Medulla oblongata (tissue), 1 donor: Measurements from ENCODE around the gene NNT.
A peak's percentile ranks its signal among the peaks of the same experiment; 100 is the strongest.
"Not testable (repeated sequence)": the region's sequence is repeated elsewhere in the genome, so short reads cannot be mapped to it uniquely, and the experiment has no call there.

Experiments used
- DNase-seq: peaks from one replicate; pipeline ENCODE4 v3.0.0-alpha.2; 2015; ENCODE audit errors: extremely low spot score

Gene NNT

GRCh38 chr5:43582082-43583005 is 20.6 kb upstream of the NNT start:
- no peak for DNase-seq

DNA sequence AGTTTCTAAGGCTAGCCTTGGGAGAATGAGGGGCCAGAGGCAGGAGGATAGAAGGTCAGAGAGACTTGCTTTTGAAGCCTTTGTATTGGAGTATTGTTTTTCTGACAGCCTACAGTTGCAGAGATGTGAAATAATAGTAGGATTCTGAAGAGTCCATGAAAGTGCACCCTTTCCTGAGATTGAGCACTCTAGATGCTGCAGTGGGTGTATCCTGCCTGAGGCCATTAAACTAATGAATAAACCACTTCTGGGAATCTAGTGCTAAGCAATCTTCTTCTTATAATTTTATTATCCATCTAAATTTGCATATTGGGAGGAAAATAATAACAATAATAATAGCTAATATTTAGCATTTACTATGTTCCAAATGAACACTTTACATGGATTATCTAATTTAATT is 19.3 kb upstream of the NNT start:
- DNase-seq, result no peak

GRCh38 chr5:43584166-43584699 is 18.7 kb upstream of the NNT start:
- no peak for DNase-seq

DNA sequence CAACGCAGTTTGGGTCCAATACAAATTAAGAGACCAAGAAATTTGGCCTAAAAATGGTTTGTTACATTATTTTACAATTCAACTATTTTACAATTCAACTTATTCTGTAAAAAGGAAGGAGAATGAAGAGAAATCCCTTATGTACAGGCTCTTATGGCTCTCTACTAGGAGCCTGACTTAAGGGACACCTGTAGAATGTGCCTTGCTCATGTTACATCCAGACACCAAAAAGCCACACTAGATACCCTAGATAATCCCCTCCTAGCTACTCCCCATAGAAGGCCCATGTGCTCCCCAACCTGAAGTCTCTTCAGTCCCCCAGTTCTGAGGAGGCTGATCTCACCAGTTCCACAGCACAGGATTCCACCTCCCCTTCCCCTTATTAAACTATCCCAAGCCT is 14.1 kb upstream of the NNT start:
- DNase-seq, result no peak

DNA sequence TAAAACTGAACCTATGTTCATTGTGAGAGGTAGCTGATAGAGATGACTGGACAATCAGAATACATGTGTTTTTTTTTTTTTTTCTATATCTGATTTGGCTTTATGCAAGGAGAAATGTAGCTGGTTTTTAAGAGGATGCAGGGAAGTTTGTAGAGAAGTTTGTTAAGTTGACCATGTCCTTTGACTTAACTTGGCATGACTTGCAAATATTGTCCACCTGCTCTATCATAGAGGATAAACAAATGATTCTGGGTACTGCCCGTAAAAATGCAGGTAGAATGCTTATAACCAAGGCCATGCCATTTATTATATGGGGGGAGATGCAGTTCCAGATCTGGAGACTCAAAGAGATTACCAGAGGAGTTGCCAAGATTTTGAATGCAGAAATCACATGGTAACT is 13.7 kb upstream of the NNT start:
- DNase-seq, result no peak

DNA sequence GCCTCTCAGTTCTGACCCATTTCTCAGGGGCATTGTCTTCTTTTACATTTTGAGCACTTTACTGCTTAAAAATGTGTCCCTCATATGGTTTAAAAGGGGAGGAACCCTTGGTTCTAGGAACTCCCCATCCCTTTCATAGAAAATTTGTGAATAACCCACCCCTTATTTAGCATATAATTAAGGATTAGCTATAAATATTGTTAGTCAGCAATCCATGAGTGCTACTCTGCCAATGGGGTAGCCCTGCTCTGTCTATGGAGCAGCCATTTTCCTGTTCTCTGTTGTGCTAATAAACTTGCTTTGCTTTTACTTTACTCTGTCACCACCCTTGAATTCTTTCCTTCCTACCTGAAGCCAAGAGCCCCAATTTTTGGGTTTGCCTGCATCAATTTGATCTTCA is 12.3 kb upstream of the NNT start:
- no peak for DNase-seq

GRCh38 chr5:43592363-43592762 is 10.6 kb upstream of the NNT start:
- DNase-seq, result no peak

DNA sequence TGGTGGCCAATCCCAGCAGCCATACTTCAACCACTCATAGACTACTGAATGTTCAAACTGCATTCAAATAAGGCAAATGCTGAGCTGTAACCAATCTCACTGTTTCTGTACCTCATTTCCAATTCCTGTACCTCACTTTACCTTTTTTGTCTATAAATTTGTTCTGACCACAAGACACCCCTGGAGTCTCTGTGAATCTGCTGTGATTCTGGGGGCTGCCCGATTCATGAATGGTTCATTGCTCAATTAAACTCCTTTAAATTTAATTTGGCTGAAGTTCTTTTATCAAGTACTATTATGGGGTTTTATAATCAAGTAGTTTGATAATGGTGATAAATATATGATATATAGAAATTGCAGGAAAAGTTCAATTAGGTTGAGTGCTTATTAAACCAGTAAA is 4.1 kb upstream of the NNT start:
- DNase-seq, result not testable (repeated sequence)

DNA sequence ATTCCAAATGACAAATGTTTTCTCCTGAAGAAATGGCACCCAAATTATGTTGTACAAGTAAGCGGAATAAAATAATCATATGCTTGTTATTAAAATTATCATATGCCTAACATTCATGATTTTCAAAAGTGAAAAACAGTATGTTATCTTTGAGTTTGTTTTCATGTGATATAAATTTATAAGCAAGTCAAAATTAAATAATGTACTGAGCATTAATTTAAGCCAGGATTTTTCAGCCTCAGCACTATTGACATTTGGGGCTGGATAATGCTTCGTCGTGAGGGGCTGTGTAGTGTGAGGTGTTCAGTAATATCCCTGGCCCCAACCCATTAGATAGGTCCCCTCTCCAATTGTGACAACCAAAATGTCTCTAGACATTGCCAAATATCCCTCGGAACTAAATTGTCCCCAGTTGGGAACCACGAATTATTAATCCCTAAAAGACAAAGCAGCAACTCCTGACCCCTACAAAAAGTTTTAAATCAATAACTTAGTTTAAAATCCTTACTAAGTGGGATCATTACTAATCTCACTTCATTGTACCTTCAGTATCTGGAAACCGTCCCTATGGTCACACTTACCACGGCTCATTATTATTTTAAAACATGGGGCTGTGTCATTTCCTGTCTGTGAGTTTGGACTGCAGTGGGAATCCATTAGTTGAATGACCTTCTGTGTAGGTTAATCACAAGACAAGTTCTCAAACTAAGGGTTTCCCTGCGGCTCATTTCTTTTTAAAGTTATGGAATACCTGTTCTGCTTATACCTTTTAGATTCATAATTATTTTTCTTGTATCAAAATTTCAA is 1.3 kb upstream of the NNT start:
- no peak for DNase-seq

GRCh38 chr5:43603344-43604217 is 601 bp downstream of the NNT start:
- peak; percentile 67 for DNase-seq

DNA sequence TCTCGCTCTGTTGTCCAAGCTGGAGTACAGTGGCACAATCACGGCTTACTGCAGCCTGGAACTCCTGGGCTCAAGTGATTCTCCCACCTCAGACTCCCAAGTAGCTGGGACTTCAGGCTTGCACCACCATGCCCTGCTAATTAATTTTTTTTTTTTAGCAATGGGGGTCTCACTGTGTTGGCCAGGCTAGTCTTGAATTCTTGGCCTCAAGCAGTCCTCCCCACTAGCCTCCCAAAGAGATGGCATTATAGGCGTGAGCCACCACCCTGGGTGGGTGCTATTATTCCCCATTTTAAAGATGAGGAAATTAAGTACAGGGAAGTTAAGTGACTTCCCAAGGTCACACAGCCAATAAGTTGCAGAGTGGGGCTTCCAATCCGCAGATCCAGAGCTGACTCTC is 1.7 kb downstream of the NNT start:
- no peak for DNase-seq

GRCh38 chr5:43606351-43606750 is 3.4 kb downstream of the NNT start:
- DNase-seq, result no peak

DNA sequence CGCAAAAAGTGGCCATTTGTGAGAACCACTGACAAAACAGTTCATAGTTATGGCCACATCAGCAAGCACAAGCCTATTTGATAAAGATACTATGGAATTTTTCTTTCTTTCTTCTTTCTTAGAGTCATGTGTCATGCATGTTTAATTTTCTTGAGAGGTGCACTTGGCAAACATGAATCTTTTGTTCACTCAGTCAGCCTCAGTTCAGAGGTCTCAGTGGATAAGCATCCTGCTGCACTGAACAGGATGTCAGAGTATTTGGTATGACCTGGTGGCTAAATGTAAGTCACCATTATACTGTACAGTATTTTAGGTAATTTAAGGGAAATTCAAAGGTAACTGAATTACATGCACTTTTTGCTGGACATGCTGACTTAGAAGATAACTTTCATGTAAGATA is 5.4 kb downstream of the NNT start:
- no peak for DNase-seq

GRCh38 chr5:43609752-43610151 is 6.8 kb downstream of the NNT start:
- no peak for DNase-seq

GRCh38 chr5:43613370-43613769 is 10.4 kb downstream of the NNT start:
- DNase-seq, result no peak

DNA sequence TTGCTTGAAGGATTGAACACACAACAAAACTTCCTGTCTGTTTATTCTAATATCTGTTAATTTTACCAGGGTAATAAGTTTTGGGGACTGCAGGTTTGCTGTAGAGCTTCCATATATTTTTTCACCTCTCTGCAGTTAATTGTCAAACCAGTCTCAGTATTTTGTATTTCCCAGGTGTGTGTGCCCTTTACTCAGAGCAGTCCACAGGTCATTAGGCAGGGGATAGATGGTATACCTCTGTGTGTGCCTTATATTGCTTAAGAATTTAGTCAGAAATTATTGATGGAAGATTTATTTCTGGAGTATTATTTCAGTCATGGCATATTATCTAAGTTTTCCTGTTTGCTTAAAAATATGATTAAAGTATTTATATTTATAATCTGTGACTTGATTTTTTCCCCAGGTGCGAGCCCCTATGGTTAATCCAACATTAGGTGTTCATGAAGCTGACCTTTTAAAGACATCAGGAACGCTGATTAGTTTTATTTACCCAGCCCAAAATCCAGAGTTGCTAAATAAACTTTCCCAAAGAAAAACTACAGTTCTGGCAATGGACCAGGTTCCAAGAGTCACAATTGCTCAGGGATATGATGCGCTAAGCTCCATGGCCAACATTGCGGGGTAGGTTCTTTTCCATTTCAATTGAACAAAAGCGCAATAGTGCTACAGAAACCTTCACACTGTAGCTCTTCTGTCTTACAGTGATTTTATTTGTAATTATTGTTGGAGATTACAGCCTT is 12.6 kb downstream of the NNT start:
- DNase-seq, result no peak

DNA sequence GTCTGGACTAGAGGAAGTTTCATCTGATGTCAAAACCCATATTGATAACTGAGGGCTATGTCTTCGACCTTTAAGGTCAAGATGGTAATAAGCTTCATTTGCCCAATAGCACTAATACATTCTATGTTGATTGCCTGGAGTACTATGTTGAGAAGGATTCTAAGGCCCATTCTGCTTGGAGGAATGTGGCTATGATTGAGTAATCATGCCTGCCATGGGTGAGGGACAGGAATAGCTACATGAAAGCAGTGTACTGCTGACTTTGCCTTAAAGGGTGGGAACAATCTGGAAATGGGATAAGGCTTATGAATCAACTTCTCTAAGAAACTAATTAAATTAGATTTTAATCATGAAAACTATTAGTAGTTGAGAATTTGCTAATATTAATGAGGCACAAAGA is 13.6 kb downstream of the NNT start:
- no peak for DNase-seq

- DNase-seq, result no peak
Measured at GRCh38 chr5:43619380-43619779, 16.4 kb downstream of the NNT start.

DNA sequence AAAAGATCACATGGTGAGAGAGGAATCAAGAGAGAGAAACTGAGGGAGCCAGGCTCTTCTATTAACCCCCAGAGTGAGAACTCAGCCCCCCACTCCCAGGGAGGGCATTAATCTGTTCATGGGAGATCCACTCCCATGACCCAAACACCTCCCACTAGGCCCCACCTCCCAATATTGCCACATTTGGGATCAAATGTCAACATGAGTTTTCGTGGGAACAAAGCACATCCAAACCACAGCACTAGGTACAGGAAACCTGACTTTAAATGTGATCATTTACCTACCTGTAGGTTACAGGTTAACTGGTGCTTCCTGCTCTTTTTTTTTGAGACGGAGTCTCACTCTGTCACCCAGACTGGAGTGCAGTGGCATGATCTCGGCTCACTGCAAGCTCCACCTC is 16.9 kb downstream of the NNT start:
- no peak for DNase-seq

DNA sequence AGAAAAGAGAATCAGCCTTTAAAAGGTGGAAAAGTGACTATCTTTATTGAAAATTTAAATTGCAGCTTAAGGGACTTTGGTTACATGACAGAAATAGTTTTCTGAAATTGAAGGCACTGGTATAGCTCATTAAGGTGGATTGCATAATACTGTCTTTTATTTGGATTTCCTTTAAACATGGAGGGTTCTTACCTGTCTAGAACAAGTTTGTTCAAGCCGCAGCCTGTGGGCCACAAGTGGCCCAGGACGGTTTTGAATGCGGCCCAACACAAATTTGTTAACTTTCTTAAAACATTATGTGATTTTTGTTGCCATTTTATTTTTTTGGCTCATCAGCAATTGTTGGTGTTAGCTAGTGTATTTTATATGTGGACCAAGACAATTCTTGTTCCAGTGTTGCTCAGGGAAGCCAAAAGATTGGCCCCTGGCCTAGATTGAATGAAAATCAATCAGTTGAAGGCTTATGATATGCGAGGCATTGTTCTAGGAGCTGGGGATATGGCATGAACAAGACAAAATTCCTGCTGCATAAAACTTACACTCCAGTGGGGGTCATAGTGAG is 18.0 kb downstream of the NNT start:
- DNase-seq, result no peak

DNA sequence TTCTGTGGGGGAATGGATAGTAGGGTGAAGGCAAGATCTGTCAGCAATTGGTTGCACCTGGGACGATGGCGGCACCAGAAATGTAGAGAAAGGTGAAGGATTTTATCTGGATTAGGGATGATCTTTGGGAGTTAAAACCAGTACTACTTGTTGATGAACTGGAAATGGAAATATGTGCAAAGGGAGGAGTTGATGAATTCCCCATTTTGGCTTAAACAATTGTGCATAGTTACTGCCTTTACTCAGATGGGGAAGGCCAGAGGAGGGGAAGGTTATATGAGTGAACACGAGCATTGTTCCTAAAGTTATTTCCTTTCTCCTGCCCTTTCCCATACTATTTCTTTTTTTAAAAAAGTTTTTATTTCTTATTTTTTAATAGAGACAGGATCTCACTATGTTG is 19.1 kb downstream of the NNT start:
- no peak for DNase-seq
